Measurements from ENCODE around the gene RGL4. TPM values are rescaled to one million over a fixed set of nuclear protein-coding genes. Genes with fewer than 3 reads are reported as not detected.

Gene RGL4
- polyA plus RNA-seq, 2 donors, result 0.40 to 0.73 TPM

- 81 to 83% methylated on average over 6 of the region's 6 CpGs for WGBS, 2 donors
- Histone ChIP-seq H3K9me3 (ENCODE audit: control insufficient read depth in 2 of 2, insufficient read depth in 1 of 2, low read depth in 1 of 2, low read length in 1 of 2) (no peaks in the 10 kb centered on the region), H3K36me3 (ENCODE audit: control insufficient read depth in 2 of 2, insufficient read depth in 2 of 2, low read length in 1 of 2) (peaks cover 0 to 12% of the 10 kb centered on the region in 2 donors), H3K4me1 (ENCODE audit: control insufficient read depth in 2 of 2, insufficient read depth in 2 of 2, low read length in 1 of 2) (no peaks in the 10 kb centered on the region), H3K27me3 (ENCODE audit: control insufficient read depth in 1 of 2, insufficient read depth in 2 of 2, low read length in 2 of 2) (no peaks in the 10 kb centered on the region), H3K4me3 (ENCODE audit: low read depth in 1 of 2, low read length in 2 of 2) (no peak overlapping the region), H3K27ac (ENCODE audit: low read depth in 2 of 2, low read length in 1 of 2) (no peak overlapping the region)
Measured at GRCh38 chr22:23677701-23677995, 13.2 kb upstream of the RGL4 start.

DNA sequence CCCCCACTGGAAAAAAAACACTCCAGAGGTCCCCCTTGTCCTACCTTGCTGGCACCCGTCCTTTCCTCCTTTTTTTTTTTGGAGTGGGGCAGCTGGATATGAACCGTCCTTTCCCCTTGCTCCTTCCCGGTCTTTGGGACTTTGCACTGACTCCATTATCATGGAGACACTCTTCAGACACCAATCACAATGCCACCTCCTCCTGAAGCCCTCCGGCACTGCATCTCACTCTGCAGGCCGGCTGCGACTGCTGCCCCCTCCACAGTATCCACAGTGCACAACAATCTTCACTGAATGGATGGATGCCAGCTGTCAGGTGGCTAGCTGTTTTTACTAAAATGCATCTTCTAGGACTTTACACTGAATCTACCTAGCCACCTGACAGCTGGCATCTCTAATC lies 12.7 kb upstream of the RGL4 start:
- Histone ChIP-seq H3K4me3 (ENCODE audit: low read depth in 1 of 2, low read length in 2 of 2) (no peak overlapping the region), H3K9me3 (ENCODE audit: control insufficient read depth in 2 of 2, insufficient read depth in 1 of 2, low read depth in 1 of 2, low read length in 1 of 2) (no peaks in the 10 kb centered on the region), H3K27me3 (ENCODE audit: control insufficient read depth in 1 of 2, insufficient read depth in 2 of 2, low read length in 2 of 2) (no peaks in the 10 kb centered on the region), H3K4me1 (ENCODE audit: control insufficient read depth in 2 of 2, insufficient read depth in 2 of 2, low read length in 1 of 2) (no peaks in the 10 kb centered on the region), H3K27ac (ENCODE audit: low read depth in 2 of 2, low read length in 1 of 2) (no peak overlapping the region), H3K36me3 (ENCODE audit: control insufficient read depth in 2 of 2, insufficient read depth in 2 of 2, low read length in 1 of 2) (peaks cover 0 to 12% of the 10 kb centered on the region in 2 donors)
- 90 to 92% methylated on average over 6 of the region's 6 CpGs for WGBS, 2 donors

DNA sequence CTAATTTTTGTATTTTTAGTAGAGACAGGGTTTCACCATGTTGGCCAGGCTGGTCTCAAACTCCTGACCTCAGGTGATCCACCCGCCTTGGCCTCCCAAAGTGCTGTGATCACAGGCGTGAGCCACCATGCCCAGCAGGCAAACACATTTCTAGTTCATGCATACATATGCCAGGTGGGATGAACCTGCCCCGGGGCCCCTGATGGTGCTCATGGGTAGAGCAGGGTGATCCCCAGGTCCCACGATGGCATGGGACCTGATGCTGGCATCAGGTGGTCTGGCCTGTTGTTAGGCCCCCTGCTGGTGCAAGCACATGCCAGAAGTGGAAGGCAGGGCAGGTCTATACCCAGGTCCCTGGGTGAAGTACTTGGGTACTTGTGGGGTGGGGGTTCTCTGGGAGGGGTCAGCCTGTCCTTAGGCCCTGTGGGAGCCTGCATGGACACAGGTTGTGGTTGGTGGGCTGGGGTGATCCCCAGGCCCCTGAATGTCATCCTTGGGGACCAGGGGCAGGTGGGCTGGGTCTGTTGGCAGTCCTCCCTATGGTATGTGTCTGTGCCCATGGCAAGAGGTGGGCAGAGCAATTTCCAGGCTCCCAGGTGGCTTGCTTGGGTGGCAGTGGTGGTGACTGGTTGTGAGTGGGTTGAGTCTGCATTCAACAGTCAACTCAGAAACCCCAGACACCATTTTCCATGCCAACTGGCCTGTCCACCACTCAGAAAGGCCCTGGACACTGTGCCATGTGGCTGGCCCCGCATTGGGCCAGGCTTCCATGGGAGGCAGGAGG lies 9.6 kb upstream of the RGL4 start:
- H3K4me3 ChIP-seq (ENCODE audit: low read depth in 1 of 2, low read length in 2 of 2), result no peak overlapping the region
- WGBS, 2 donors, result 90 to 94% methylated on average over 5 of the region's 5 CpGs

GRCh38 chr22:23682077-23682476 lies 8.7 kb upstream of the RGL4 start:
- no peak overlapping the region for H3K27ac ChIP-seq (ENCODE audit: low read depth in 2 of 2, low read length in 1 of 2)
- H3K4me3 ChIP-seq (ENCODE audit: low read depth in 1 of 2, low read length in 2 of 2), result no peak overlapping the region
- H3K9me3 ChIP-seq (ENCODE audit: control insufficient read depth in 2 of 2, insufficient read depth in 1 of 2, low read depth in 1 of 2, low read length in 1 of 2), result no peaks in the 10 kb centered on the region
- WGBS, 2 donors, result 68 to 87% methylated on average over 5 of the region's 5 CpGs
- H3K27me3 ChIP-seq (ENCODE audit: control insufficient read depth in 1 of 2, insufficient read depth in 2 of 2, low read length in 2 of 2), result no peaks in the 10 kb centered on the region
- peaks cover 0 to 8% of the 10 kb centered on the region in 2 donors for H3K36me3 ChIP-seq (ENCODE audit: control insufficient read depth in 2 of 2, insufficient read depth in 2 of 2, low read length in 1 of 2)
- no peaks in the 10 kb centered on the region for H3K4me1 ChIP-seq (ENCODE audit: control insufficient read depth in 2 of 2, insufficient read depth in 2 of 2, low read length in 1 of 2)

More for the DNA sequence above, 9.6 kb upstream of the RGL4 start:
- Histone ChIP-seq H3K27ac (ENCODE audit: low read depth in 2 of 2, low read length in 1 of 2) (no peak overlapping the region), H3K36me3 (ENCODE audit: control insufficient read depth in 2 of 2, insufficient read depth in 2 of 2, low read length in 1 of 2) (peaks cover 0 to 7% of the 10 kb centered on the region in 2 donors), H3K4me1 (ENCODE audit: control insufficient read depth in 2 of 2, insufficient read depth in 2 of 2, low read length in 1 of 2) (no peaks in the 10 kb centered on the region), H3K9me3 (ENCODE audit: control insufficient read depth in 2 of 2, insufficient read depth in 1 of 2, low read depth in 1 of 2, low read length in 1 of 2) (no peaks in the 10 kb centered on the region), H3K27me3 (ENCODE audit: control insufficient read depth in 1 of 2, insufficient read depth in 2 of 2, low read length in 2 of 2) (no peaks in the 10 kb centered on the region)

GRCh38 chr22:23682827-23683355 lies 7.9 kb upstream of the RGL4 start:
- no peaks in the 10 kb centered on the region for H3K9me3 ChIP-seq (ENCODE audit: control insufficient read depth in 2 of 2, insufficient read depth in 1 of 2, low read depth in 1 of 2, low read length in 1 of 2)
- no peak overlapping the region for H3K27ac ChIP-seq (ENCODE audit: low read depth in 2 of 2, low read length in 1 of 2)
- no peaks in the 10 kb centered on the region for H3K27me3 ChIP-seq (ENCODE audit: control insufficient read depth in 1 of 2, insufficient read depth in 2 of 2, low read length in 2 of 2)
- peaks cover 0 to 8% of the 10 kb centered on the region in 2 donors for H3K36me3 ChIP-seq (ENCODE audit: control insufficient read depth in 2 of 2, insufficient read depth in 2 of 2, low read length in 1 of 2)
- 69 to 79% methylated on average over 4 of the region's 4 CpGs for WGBS, 2 donors
- no peak overlapping the region for H3K4me3 ChIP-seq (ENCODE audit: low read depth in 1 of 2, low read length in 2 of 2)
- H3K4me1 ChIP-seq (ENCODE audit: control insufficient read depth in 2 of 2, insufficient read depth in 2 of 2, low read length in 1 of 2), result no peaks in the 10 kb centered on the region

DNA sequence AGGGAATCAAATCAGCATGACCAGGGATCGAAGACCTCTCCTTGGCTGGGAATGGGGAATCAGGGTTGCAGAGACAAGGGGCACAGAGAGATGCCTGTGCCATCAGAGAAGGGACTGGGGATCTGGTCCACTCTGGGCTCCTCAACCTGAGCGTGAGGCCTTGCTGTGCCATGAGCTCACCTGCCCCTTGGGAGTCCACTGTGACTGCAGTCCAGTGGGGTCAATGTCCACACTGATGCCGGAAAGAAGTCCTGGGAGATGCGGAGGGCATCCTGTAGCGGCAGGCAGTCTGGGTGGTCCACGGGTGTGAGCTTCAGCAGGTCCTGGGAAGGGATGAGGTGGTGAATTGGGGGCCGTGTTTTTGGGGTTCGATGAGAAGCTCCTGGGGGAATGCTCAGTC lies 7.3 kb upstream of the RGL4 start:
- no peak overlapping the region for H3K27ac ChIP-seq (ENCODE audit: low read depth in 2 of 2, low read length in 1 of 2)
- no peaks in the 10 kb centered on the region for H3K4me1 ChIP-seq (ENCODE audit: control insufficient read depth in 2 of 2, insufficient read depth in 2 of 2, low read length in 1 of 2)
- 93 to 94% methylated on average over 8 of the region's 8 CpGs for WGBS, 2 donors
- H3K9me3 ChIP-seq (ENCODE audit: control insufficient read depth in 2 of 2, insufficient read depth in 1 of 2, low read depth in 1 of 2, low read length in 1 of 2), result no peaks in the 10 kb centered on the region
- peaks cover 0 to 8% of the 10 kb centered on the region in 2 donors for H3K36me3 ChIP-seq (ENCODE audit: control insufficient read depth in 2 of 2, insufficient read depth in 2 of 2, low read length in 1 of 2)
- H3K4me3 ChIP-seq (ENCODE audit: low read depth in 1 of 2, low read length in 2 of 2), result no peak overlapping the region
- no peaks in the 10 kb centered on the region for H3K27me3 ChIP-seq (ENCODE audit: control insufficient read depth in 1 of 2, insufficient read depth in 2 of 2, low read length in 2 of 2)

- H3K4me1 ChIP-seq (ENCODE audit: control insufficient read depth in 2 of 2, insufficient read depth in 2 of 2, low read length in 1 of 2), result no peaks in the 10 kb centered on the region
- WGBS, 2 donors, result 74 to 77% methylated on average over 6 of the region's 6 CpGs
- H3K9me3 ChIP-seq (ENCODE audit: control insufficient read depth in 2 of 2, insufficient read depth in 1 of 2, low read depth in 1 of 2, low read length in 1 of 2), result no peaks in the 10 kb centered on the region
- H3K4me3 ChIP-seq (ENCODE audit: low read depth in 1 of 2, low read length in 2 of 2), result no peak overlapping the region
- peaks cover 0 to 8% of the 10 kb centered on the region in 2 donors for H3K36me3 ChIP-seq (ENCODE audit: control insufficient read depth in 2 of 2, insufficient read depth in 2 of 2, low read length in 1 of 2)
- no peaks in the 10 kb centered on the region for H3K27me3 ChIP-seq (ENCODE audit: control insufficient read depth in 1 of 2, insufficient read depth in 2 of 2, low read length in 2 of 2)
- no peak overlapping the region for H3K27ac ChIP-seq (ENCODE audit: low read depth in 2 of 2, low read length in 1 of 2)
Measured at GRCh38 chr22:23684026-23684425, 6.8 kb upstream of the RGL4 start.

GRCh38 chr22:23684561-23685031 lies 6.2 kb upstream of the RGL4 start:
- Histone ChIP-seq H3K36me3 (ENCODE audit: control insufficient read depth in 2 of 2, insufficient read depth in 2 of 2, low read length in 1 of 2) (peaks cover 0 to 8% of the 10 kb centered on the region in 2 donors), H3K4me3 (ENCODE audit: low read depth in 1 of 2, low read length in 2 of 2) (no peak overlapping the region), H3K9me3 (ENCODE audit: control insufficient read depth in 2 of 2, insufficient read depth in 1 of 2, low read depth in 1 of 2, low read length in 1 of 2) (no peaks in the 10 kb centered on the region), H3K27ac (ENCODE audit: low read depth in 2 of 2, low read length in 1 of 2) (no peak overlapping the region), H3K27me3 (ENCODE audit: control insufficient read depth in 1 of 2, insufficient read depth in 2 of 2, low read length in 2 of 2) (no peaks in the 10 kb centered on the region), H3K4me1 (ENCODE audit: control insufficient read depth in 2 of 2, insufficient read depth in 2 of 2, low read length in 1 of 2) (no peaks in the 10 kb centered on the region)
- WGBS, 2 donors, result 88 to 94% methylated on average over 3 to 8 of the region's 8 CpGs

DNA sequence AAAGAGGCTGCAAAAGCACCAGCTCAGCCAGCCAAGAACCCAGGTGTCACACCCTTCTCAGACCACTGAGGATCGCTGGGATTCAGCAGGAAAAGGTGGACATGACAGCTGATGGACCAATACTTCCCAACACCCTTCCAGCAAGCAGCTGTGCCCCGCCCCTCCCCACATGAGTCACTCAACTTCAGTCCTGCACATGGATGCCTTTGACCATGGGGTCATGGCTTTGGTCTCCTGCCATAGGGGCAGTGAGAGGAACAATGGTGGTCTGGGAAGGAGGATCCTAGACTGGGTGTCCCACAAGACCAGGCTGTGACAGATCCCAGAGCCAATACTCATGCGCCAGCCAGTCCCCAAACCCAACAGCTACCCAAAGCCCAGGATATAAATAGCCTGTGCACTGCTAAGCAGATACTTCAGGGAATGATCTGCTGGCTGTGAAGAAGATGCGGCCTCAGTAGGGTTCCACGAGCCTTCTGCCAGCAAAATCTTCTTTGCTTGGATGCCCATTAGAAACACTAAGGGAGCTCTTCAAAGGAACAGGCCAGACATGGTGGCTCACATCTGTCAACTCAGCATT lies 5.5 kb upstream of the RGL4 start:
- H3K9me3 ChIP-seq (ENCODE audit: control insufficient read depth in 2 of 2, insufficient read depth in 1 of 2, low read depth in 1 of 2, low read length in 1 of 2), result no peaks in the 10 kb centered on the region
- no peaks in the 10 kb centered on the region for H3K4me1 ChIP-seq (ENCODE audit: control insufficient read depth in 2 of 2, insufficient read depth in 2 of 2, low read length in 1 of 2)
- H3K27ac ChIP-seq (ENCODE audit: low read depth in 2 of 2, low read length in 1 of 2), result no peak overlapping the region
- 94 to 97% methylated on average over 4 to 5 of the region's 5 CpGs for WGBS, 2 donors
- peaks cover 0 to 10% of the 10 kb centered on the region in 2 donors for H3K36me3 ChIP-seq (ENCODE audit: control insufficient read depth in 2 of 2, insufficient read depth in 2 of 2, low read length in 1 of 2)
- H3K27me3 ChIP-seq (ENCODE audit: control insufficient read depth in 1 of 2, insufficient read depth in 2 of 2, low read length in 2 of 2), result no peaks in the 10 kb centered on the region
- no peak overlapping the region for H3K4me3 ChIP-seq (ENCODE audit: low read depth in 1 of 2, low read length in 2 of 2)

All from esophagus (tissue), 2 donors.